GM12878 (cell line): ENCODE results near the gene TBC1D10A. TPM values are rescaled to one million over a fixed set of nuclear protein-coding genes. Genes with fewer than 3 reads are reported as not detected.

Source experiments
- ATAC-seq: fragments of 200-7000 bp; cut with Tn5 transposase; 3 replicates; pipeline ENCODE4 v1.9.1; 2020; ENCODE audit warnings: mild to moderate bottlenecking, moderate library complexity
- BruUV-seq: library from RNA; stranded (reverse); fragments of 400-500 nt; replicated peaks from 2 replicates; lab custom pipeline; 2021; lab: Mats Ljungman, UMichigan
- CTCF ChIA-PET: fragments of 300-600 bp; sonication (Branson Sonifier 250); formaldehyde crosslinking; extraction: SDS; loops from one replicate; lab custom pipeline; 2021; ENCODE audit warnings: inconsistent platforms; lab: Yijun Ruan, JAX
- POLR2A ChIA-PET: fragments of 350-600 bp; formaldehyde crosslinking; extraction: SDS; loops from one replicate; lab custom pipeline; 2021; ENCODE audit warnings: inconsistent platforms; lab: Charles Lee
- RAD21 ChIA-PET: fragments of 300-600 bp; sonication (Branson Sonifier 250); formaldehyde crosslinking; loops from one replicate; lab custom pipeline; 2023; ENCODE audit warnings: antibody characterized with exemption; ENCODE audit not compliant: unreplicated experiment; lab: Charles Lee
- SMC1A ChIA-PET: fragments of 300-600 bp; sonication (Branson Sonifier 250); formaldehyde crosslinking; loops from one replicate; lab custom pipeline; 2023; ENCODE audit not compliant: unreplicated experiment, uncharacterized antibody; lab: Charles Lee
- DNase-seq: peaks from one replicate; pipeline ENCODE4 v3.0.0-alpha.2; 2011; ENCODE audit warnings: low read depth, low spot score
- FAIRE-seq: peaks from 3 replicates; lab custom pipeline; 2011; peaks lifted over from hg19 to GRCh38; lab: Jason Lieb, UNC
- H2AFZ ChIP-seq: 2 replicates; pipeline ENCODE4 v1.6.0; 2011; ENCODE audit warnings: low read depth, low read length, control low read depth; ENCODE audit not compliant: control insufficient read depth
- H3K27ac ChIP-seq: 2 replicates; pipeline ENCODE4 v1.5.1; 2011; ENCODE audit warnings: control low read depth; ENCODE audit not compliant: control insufficient read depth, insufficient read depth
- H3K27me3 ChIP-seq, 2 experiments: replicated peaks in 1 of 2; 2 replicates each; pipeline versions ENCODE4 v1.6.0 to v1.6.1; 2011; ENCODE audit warnings: low read length in 1 of 2; ENCODE audit not compliant: control insufficient read depth in 2 of 2, insufficient read depth in 2 of 2
- H3K36me3 ChIP-seq, 2 experiments: 2 replicates each; pipeline ENCODE4 v1.5.1; 2011; ENCODE audit warnings: low read length in 1 of 2; ENCODE audit not compliant: control insufficient read depth in 2 of 2, insufficient read depth in 2 of 2
- H3K4me1 ChIP-seq: 2 replicates; pipeline ENCODE4 v1.6.1; 2011; ENCODE audit warnings: mild to moderate bottlenecking, low read length, moderate library complexity, mixed read lengths; ENCODE audit not compliant: control insufficient read depth, insufficient read depth
- H3K4me2 ChIP-seq: 2 replicates; pipeline ENCODE4 v1.6.0; 2011; ENCODE audit warnings: control low read depth; ENCODE audit not compliant: control insufficient read depth, insufficient read depth
- H3K4me3 ChIP-seq: fragments of 200-600 bp; sonication (generic); 2 replicates; pipeline ENCODE4 v1.5.1; 2016
- H3K79me2 ChIP-seq: 2 replicates; pipeline ENCODE4 v1.6.0; 2011; ENCODE audit warnings: low read length; ENCODE audit not compliant: control insufficient read depth, insufficient read depth
- H3K9ac ChIP-seq: 2 replicates; pipeline ENCODE4 v1.8.0; 2011; ENCODE audit warnings: low read length, control low read depth, mixed read lengths; ENCODE audit not compliant: control insufficient read depth, insufficient read depth
- H3K9me3 ChIP-seq: replicated peaks from 3 replicates; pipeline ENCODE4 v1.5.1; 2011; ENCODE audit warnings: mild to moderate bottlenecking, low read length; ENCODE audit not compliant: control insufficient read depth, insufficient read depth
- H4K20me1 ChIP-seq: 2 replicates; pipeline ENCODE4 v1.6.0; 2011; ENCODE audit not compliant: control insufficient read depth, insufficient read depth
- ASH2L ChIP-seq: fragments of 300-600, 200-600 bp; sonication (generic); IDR thresholded peaks from 2 replicates; pipeline ENCODE4 v1.6.1; 2017; ENCODE audit warnings: low read depth, mild to moderate bottlenecking, borderline replicate concordance
- BMI1 ChIP-seq: fragments of 450-650 bp; IDR thresholded peaks from 2 replicates; pipeline ENCODE4 v1.6.1; 2016; ENCODE audit warnings: mild to moderate bottlenecking, moderate library complexity, borderline replicate concordance
- FOXM1 ChIP-seq: IDR thresholded peaks from 2 replicates; pipeline ENCODE4 v1.6.1; 2012; ENCODE audit warnings: low read depth, mild to moderate bottlenecking, inconsistent platforms, low read length, moderate library complexity
- HCFC1 ChIP-seq: fragments of 150-350 bp; IDR thresholded peaks from 2 replicates; pipeline ENCODE4 v1.6.1; 2014; ENCODE audit warnings: low read length
- HDAC6 ChIP-seq: fragments of 200-600 bp; sonication (generic); IDR thresholded peaks from one replicate; pipeline ENCODE4 v1.8.0; 2017; ENCODE audit warnings: antibody characterized with exemption; ENCODE audit not compliant: unreplicated experiment
- HSF1 ChIP-seq: fragments of 150-350 bp; IDR thresholded peaks from 2 replicates; pipeline ENCODE4 v1.6.1; 2014; ENCODE audit warnings: mild to moderate bottlenecking, low read depth, low read length
- JUNB ChIP-seq: IDR thresholded peaks from 2 replicates; pipeline ENCODE4 v1.6.1; 2016; ENCODE audit warnings: antibody characterized with exemption, mild to moderate bottlenecking
- MEF2B ChIP-seq: fragments of 450-650 bp; IDR thresholded peaks from 2 replicates; pipeline ENCODE4 v1.6.1; 2018; ENCODE audit warnings: mild to moderate bottlenecking, moderate library complexity; ENCODE audit not compliant: partially characterized antibody, poor library complexity, severe bottlenecking
- MXI1 ChIP-seq: fragments of 150-350 bp; IDR thresholded peaks from 2 replicates; pipeline ENCODE4 v1.6.1; 2011; ENCODE audit warnings: low read depth, mild to moderate bottlenecking, inconsistent platforms, low read length, improper control_type of control experiment
- NFIC ChIP-seq: IDR thresholded peaks from 2 replicates; pipeline ENCODE4 v1.6.1; 2012; ENCODE audit warnings: low read depth, mild to moderate bottlenecking, inconsistent platforms, low read length, moderate library complexity
- PAX5 ChIP-seq: IDR thresholded peaks from 2 replicates; pipeline ENCODE4 v1.6.1; 2011; ENCODE audit warnings: low read depth, low read length, borderline replicate concordance
- SMAD5 ChIP-seq: IDR thresholded peaks from 2 replicates; pipeline ENCODE4 v1.6.1; 2016; ENCODE audit warnings: antibody characterized with exemption, low read depth
- SMARCA5 ChIP-seq: fragments of 450-650 bp; IDR thresholded peaks from 2 replicates; pipeline ENCODE4 v1.6.1; 2017; ENCODE audit warnings: mild to moderate bottlenecking
- SUPT20H ChIP-seq: IDR thresholded peaks from 2 replicates; pipeline ENCODE4 v1.6.1; 2011; ENCODE audit warnings: low read depth, mild to moderate bottlenecking, low read length, moderate library complexity, borderline replicate concordance; ENCODE audit not compliant: control insufficient read depth
- ZNF217 ChIP-seq: fragments of 450-650 bp; IDR thresholded peaks from 2 replicates; pipeline ENCODE4 v1.6.1; 2017; ENCODE audit warnings: antibody characterized with exemption, mild to moderate bottlenecking
- ZNF384 ChIP-seq: IDR thresholded peaks from 2 replicates; pipeline ENCODE4 v1.6.1; 2012; ENCODE audit warnings: low read depth, mild to moderate bottlenecking, low read length, improper control_type of control experiment, borderline replicate concordance
- WGBS: methylation state at CpG from one replicate; pipeline ENCODE4 v1.1.6; 2016; ENCODE audit warnings: low lambda C conversion rate; ENCODE audit not compliant: insufficient replicate concordance, insufficient coverage; ENCODE audit errors: missing lambda C conversion rate; 5-methylcytosine and 5-hydroxymethylcytosine counted together
- in situ Hi-C: fragments of 300-500 bp; cut with MboI; formaldehyde crosslinking; loops from 9 replicates; pipeline ENCODE4 v1.14.3; 2018; ENCODE audit warnings: mixed read lengths
- intact Hi-C: fragments of 100-400 bp; cut with micrococcal nuclease; formaldehyde crosslinking; loops from one replicate; pipeline ENCODE4 v1.14.2; 2022; ENCODE audit not compliant: unreplicated experiment
- polyA plus RNA-seq, 11 experiments: library from polyadenylated mRNA; depleted of rRNA in 4 of 11; unstranded in 6 of 11; stranded (reverse) in 5 of 11; fragments of >200 nt; fragmentation: Nextera tagmentation in 4 of 11; fragmentation: Illumina TruSeq in 1 of 11; extraction: Ambion mirVana in 4 of 11; extraction: Trizol in 1 of 11; gene quantifications; 1 replicate in 1 of 11; 2 replicates in 10 of 11; pipeline versions ENCODE4 v1.2.1 to v1.2.3, GENCODE V29; 2011 to 2016; ENCODE audit warnings: inconsistent platforms in 2 of 11, missing spikeins in 2 of 11, low read depth in 1 of 11
- total RNA-seq, 4 experiments: library from RNA; depleted of rRNA in 3 of 4; stranded (reverse); fragments of >200 nt in 3 of 4; fragmentation: Illumina TruSeq in 1 of 4; extraction: Trizol in 1 of 4; gene quantifications; 2 replicates each; pipeline versions ENCODE4 v1.2.1 to v1.2.3, GENCODE V29; 2013 to 2021
- TF ChIP-seq, protein P1 (sequence below): fragments of 450-650 bp; IDR thresholded peaks from 2 replicates; pipeline ENCODE4 v1.6.1; 2017; ENCODE audit warnings: mild to moderate bottlenecking
- TF ChIP-seq, protein P2 (sequence below): IDR thresholded peaks from 2 replicates; pipeline ENCODE4 v1.6.1; 2012; ENCODE audit warnings: low read length, inconsistent platforms
- TF ChIP-seq, protein P3 (sequence below): fragments of 450-650 bp; IDR thresholded peaks from 2 replicates; pipeline ENCODE4 v1.6.1; 2017; ENCODE audit warnings: low read depth, mild to moderate bottlenecking, moderate library complexity

TBC1D10A gene
- total and polyA plus RNA-seq, 10 of the 15 experiments (the other 5 are each of a cell fraction or from before 2014, with no cell fraction given) = 0.27 to 25.7 (median 15.3) TPM

DNA sequence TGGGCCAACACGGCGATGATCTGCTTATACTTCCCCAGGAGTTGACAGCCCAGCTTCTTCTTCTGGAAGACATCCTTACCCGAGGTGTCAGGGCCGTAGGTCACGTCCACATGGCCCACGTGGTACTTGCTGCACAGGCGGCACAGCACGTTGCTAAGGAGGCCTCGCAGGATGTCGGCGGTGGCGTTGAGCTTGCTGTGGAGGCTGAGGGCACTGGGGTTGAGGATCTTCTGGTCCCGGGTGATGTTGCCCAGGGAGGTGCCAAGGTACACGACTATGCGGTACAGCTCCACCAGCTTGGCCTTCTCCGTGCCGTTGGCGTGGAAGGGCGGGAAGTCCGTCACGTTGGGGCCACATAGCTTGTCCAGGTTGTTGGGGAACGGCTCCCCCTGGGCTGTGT, 83.1 kb downstream of the TBC1D10A start:
- Histone ChIP-seq H3K9ac (no peak overlapping the region), H2AFZ (no peak overlapping the region), H4K20me1 (no peaks in the 10 kb centered on the region), H3K79me2 (no peaks in the 10 kb centered on the region), H3K9me3 (no peaks in the 10 kb centered on the region), H3K27ac (no peak overlapping the region), H3K27me3 (peaks cover 4 to 6% of the 10 kb centered on the region in 2 experiments; a peak in 2 of 4 replicates), H3K4me1 (no peaks in the 10 kb centered on the region), H3K4me3 (no peak overlapping the region), H3K4me2 (no peak overlapping the region), H3K36me3 (no peaks in the 10 kb centered on the region)
- BruUV-seq = no TSS peak
- ChIA-PET POLR2A (no interaction called here), SMC1A (no interaction called here), RAD21 (no interaction called here), CTCF (interaction anchor here (0.7 kb wide), 1 partner anchor 43 kb away, joined by 3 read pairs; no protein-coding TSS in a partner anchor)
- intact Hi-C loops (no loop called here), in situ Hi-C loops (no loop called here)
- FAIRE-seq (no peak), ATAC-seq (no peak), DNase-seq (no peak)
- WGBS = 71% methylated on average over 22 of the region's 22 CpGs
- TF ChIP-seq JUNB (no peak), HSF1 (no peak), ASH2L (no peak), SMARCA5 (no peak), NFIC (no peak), HDAC6 (no peak), BMI1 (no peak), HCFC1 (no peak), MXI1 (no peak), SMAD5 (no peak), PAX5 (no peak), ZNF384 (no peak), MEF2B (no peak), ZNF217 (no peak), SUPT20H (no peak), FOXM1 (no peak)
- TF ChIP-seq, protein P1, sequence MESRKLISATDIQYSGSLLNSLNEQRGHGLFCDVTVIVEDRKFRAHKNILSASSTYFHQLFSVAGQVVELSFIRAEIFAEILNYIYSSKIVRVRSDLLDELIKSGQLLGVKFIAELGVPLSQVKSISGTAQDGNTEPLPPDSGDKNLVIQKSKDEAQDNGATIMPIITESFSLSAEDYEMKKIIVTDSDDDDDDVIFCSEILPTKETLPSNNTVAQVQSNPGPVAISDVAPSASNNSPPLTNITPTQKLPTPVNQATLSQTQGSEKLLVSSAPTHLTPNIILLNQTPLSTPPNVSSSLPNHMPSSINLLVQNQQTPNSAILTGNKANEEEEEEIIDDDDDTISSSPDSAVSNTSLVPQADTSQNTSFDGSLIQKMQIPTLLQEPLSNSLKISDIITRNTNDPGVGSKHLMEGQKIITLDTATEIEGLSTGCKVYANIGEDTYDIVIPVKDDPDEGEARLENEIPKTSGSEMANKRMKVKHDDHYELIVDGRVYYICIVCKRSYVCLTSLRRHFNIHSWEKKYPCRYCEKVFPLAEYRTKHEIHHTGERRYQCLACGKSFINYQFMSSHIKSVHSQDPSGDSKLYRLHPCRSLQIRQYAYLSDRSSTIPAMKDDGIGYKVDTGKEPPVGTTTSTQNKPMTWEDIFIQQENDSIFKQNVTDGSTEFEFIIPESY = no peak
- TF ChIP-seq, protein P2, sequence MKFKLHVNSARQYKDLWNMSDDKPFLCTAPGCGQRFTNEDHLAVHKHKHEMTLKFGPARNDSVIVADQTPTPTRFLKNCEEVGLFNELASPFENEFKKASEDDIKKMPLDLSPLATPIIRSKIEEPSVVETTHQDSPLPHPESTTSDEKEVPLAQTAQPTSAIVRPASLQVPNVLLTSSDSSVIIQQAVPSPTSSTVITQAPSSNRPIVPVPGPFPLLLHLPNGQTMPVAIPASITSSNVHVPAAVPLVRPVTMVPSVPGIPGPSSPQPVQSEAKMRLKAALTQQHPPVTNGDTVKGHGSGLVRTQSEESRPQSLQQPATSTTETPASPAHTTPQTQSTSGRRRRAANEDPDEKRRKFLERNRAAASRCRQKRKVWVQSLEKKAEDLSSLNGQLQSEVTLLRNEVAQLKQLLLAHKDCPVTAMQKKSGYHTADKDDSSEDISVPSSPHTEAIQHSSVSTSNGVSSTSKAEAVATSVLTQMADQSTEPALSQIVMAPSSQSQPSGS = no peak
- TF ChIP-seq, protein P3, sequence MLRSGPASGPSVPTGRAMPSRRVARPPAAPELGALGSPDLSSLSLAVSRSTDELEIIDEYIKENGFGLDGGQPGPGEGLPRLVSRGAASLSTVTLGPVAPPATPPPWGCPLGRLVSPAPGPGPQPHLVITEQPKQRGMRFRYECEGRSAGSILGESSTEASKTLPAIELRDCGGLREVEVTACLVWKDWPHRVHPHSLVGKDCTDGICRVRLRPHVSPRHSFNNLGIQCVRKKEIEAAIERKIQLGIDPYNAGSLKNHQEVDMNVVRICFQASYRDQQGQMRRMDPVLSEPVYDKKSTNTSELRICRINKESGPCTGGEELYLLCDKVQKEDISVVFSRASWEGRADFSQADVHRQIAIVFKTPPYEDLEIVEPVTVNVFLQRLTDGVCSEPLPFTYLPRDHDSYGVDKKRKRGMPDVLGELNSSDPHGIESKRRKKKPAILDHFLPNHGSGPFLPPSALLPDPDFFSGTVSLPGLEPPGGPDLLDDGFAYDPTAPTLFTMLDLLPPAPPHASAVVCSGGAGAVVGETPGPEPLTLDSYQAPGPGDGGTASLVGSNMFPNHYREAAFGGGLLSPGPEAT = no peak
